ENCODE results near the gene TESK2.
"Not testable (repeated sequence)": the region's sequence is repeated elsewhere in the genome, so short reads cannot be mapped to it uniquely, and the experiment has no call there.

The TESK2 gene

GRCh38 chr1:45473302-45473701, 17.7 kb downstream of the TESK2 start:
- DNase-seq (ENCODE audit: low read depth) = no peak

GRCh38 chr1:45470306-45470798, 20.6 kb downstream of the TESK2 start:
- no peak for DNase-seq (ENCODE audit: low read depth)

GRCh38 chr1:45467353-45467752, 23.6 kb downstream of the TESK2 start:
- DNase-seq (ENCODE audit: low read depth) = not testable (repeated sequence)

- no peak for DNase-seq (ENCODE audit: low read depth)
Measured at GRCh38 chr1:45465277-45465676, 25.7 kb downstream of the TESK2 start.

GRCh38 chr1:45458894-45459293, 32.1 kb downstream of the TESK2 start:
- no peak for DNase-seq (ENCODE audit: low read depth)

GRCh38 chr1:45456531-45456930, 34.4 kb downstream of the TESK2 start:
- DNase-seq (ENCODE audit: low read depth) = no peak

- DNase-seq (ENCODE audit: low read depth) = no peak
Measured at GRCh38 chr1:45455162-45455561, 35.8 kb downstream of the TESK2 start.

GRCh38 chr1:45454464-45454863, 36.5 kb downstream of the TESK2 start:
- DNase-seq (ENCODE audit: low read depth) = no peak

GRCh38 chr1:45452503-45452902, 38.5 kb downstream of the TESK2 start:
- no peak for DNase-seq (ENCODE audit: low read depth)

GRCh38 chr1:45448357-45448756, 42.6 kb downstream of the TESK2 start:
- no peak for DNase-seq (ENCODE audit: low read depth)

- no peak for DNase-seq (ENCODE audit: low read depth)
Measured at GRCh38 chr1:45446950-45447672, 43.9 kb downstream of the TESK2 start.

- DNase-seq (ENCODE audit: low read depth) = no peak
Measured at GRCh38 chr1:45446530-45446929, 44.4 kb downstream of the TESK2 start.

- DNase-seq (ENCODE audit: low read depth) = no peak
Measured at GRCh38 chr1:45444609-45445131, 46.3 kb downstream of the TESK2 start.

GRCh38 chr1:45443580-45444446, 47.1 kb downstream of the TESK2 start:
- no peak for DNase-seq (ENCODE audit: low read depth)

GRCh38 chr1:45442272-45442671, 48.7 kb downstream of the TESK2 start:
- peak; percentile 12 for DNase-seq (ENCODE audit: low read depth)

GRCh38 chr1:45437323-45437722, 53.6 kb downstream of the TESK2 start:
- DNase-seq (ENCODE audit: low read depth) = no peak

- DNase-seq (ENCODE audit: low read depth) = no peak
Measured at GRCh38 chr1:45430490-45430889, 60.5 kb downstream of the TESK2 start.

- DNase-seq (ENCODE audit: low read depth) = no peak
Measured at GRCh38 chr1:45429561-45430159, 61.3 kb downstream of the TESK2 start.

GRCh38 chr1:45423906-45424678, 66.9 kb downstream of the TESK2 start:
- DNase-seq (ENCODE audit: low read depth) = peak; percentile 3

- DNase-seq (ENCODE audit: low read depth) = no peak
Measured at GRCh38 chr1:45421935-45422334, 69.0 kb downstream of the TESK2 start.

GRCh38 chr1:45414746-45415145, 76.2 kb downstream of the TESK2 start:
- no peak for DNase-seq (ENCODE audit: low read depth)

GRCh38 chr1:45412899-45413298, 78.1 kb downstream of the TESK2 start:
- no peak for DNase-seq (ENCODE audit: low read depth)
